GM18907 (cell line): ENCODE measurements around the gene PDE7B.

Source experiments
- ATAC-seq: cut with Tn5 transposase; IDR thresholded peaks from one replicate; pipeline ENCODE4 v1.9.1; 2021; ENCODE audit warnings: mild to moderate bottlenecking, moderate library complexity; ENCODE audit not compliant: unreplicated experiment

PDE7B gene

GRCh38 chr6:136060052-136060451 is 208.6 kb downstream of the PDE7B start:
- no peak for ATAC-seq

- ATAC-seq: no peak
Observed at GRCh38 chr6:136060759-136061158, 209.3 kb downstream of the PDE7B start.

- ATAC-seq: no peak
Observed at GRCh38 chr6:136061701-136062100, 210.2 kb downstream of the PDE7B start.

GRCh38 chr6:136063096-136063495 is 211.6 kb downstream of the PDE7B start:
- no peak for ATAC-seq

GRCh38 chr6:136066005-136066404 is 214.5 kb downstream of the PDE7B start:
- ATAC-seq: no peak

GRCh38 chr6:136067731-136068341 is 216.3 kb downstream of the PDE7B start:
- no peak for ATAC-seq

GRCh38 chr6:136069119-136069518 is 217.6 kb downstream of the PDE7B start:
- ATAC-seq: no peak

GRCh38 chr6:136070815-136071214 is 219.3 kb downstream of the PDE7B start:
- no peak for ATAC-seq

GRCh38 chr6:136072691-136073090 is 221.2 kb downstream of the PDE7B start:
- ATAC-seq: no peak

- no peak for ATAC-seq
Observed at GRCh38 chr6:136073216-136073615, 221.7 kb downstream of the PDE7B start.

GRCh38 chr6:136076496-136076895 is 225.0 kb downstream of the PDE7B start:
- no peak for ATAC-seq

GRCh38 chr6:136077834-136078576 is 226.5 kb downstream of the PDE7B start:
- ATAC-seq: no peak

GRCh38 chr6:136079701-136080565 is 228.4 kb downstream of the PDE7B start:
- ATAC-seq: no peak

- ATAC-seq: no peak
Observed at GRCh38 chr6:136083540-136083939, 232.0 kb downstream of the PDE7B start.

- no peak for ATAC-seq
Observed at GRCh38 chr6:136084403-136084802, 232.9 kb downstream of the PDE7B start.

GRCh38 chr6:136085370-136086115 is 234.0 kb downstream of the PDE7B start:
- ATAC-seq: no peak

GRCh38 chr6:136086686-136087085 is 235.2 kb downstream of the PDE7B start:
- no peak for ATAC-seq

- no peak for ATAC-seq
Observed at GRCh38 chr6:136087986-136088385, 236.5 kb downstream of the PDE7B start.

GRCh38 chr6:136088693-136089092 is 237.2 kb downstream of the PDE7B start:
- ATAC-seq: no peak

GRCh38 chr6:136089876-136090275 is 238.4 kb downstream of the PDE7B start:
- no peak for ATAC-seq

GRCh38 chr6:136090929-136091328 is 239.4 kb downstream of the PDE7B start:
- no peak for ATAC-seq
